ENCODE measurements around the gene PIP4K2C. TPM values are rescaled to one million over a fixed set of nuclear protein-coding genes. Genes with fewer than 3 reads are reported as not detected.
A peak's percentile ranks its signal among the peaks of the same experiment; 100 is the strongest.

Gene PIP4K2C
- total RNA-seq, 1 donor from 2014 or later, result 31.0 TPM

GRCh38 chr12:57618966-57619433 is 28.0 kb downstream of the PIP4K2C start:
- ATAC-seq, result no peak
- peaks cover 19% of the 10 kb centered on the region for H3K4me1 ChIP-seq
- intact Hi-C loops (cut with DNase I), result no loop called here
- DNase-seq, result no peak
- H3K9me3 ChIP-seq, result no peaks in the 10 kb centered on the region
- H3K4me3 ChIP-seq, result no peak overlapping the region
- no peaks in the 10 kb centered on the region for H3K36me3 ChIP-seq
- H3K27me3 ChIP-seq, result peaks cover 59% of the 10 kb centered on the region
- no peak overlapping the region for H3K27ac ChIP-seq
- TF ChIP-seq CTCF (IDR thresholded peaks at IDR 0.05), result no peak

GRCh38 chr12:57619434-57620244 is 28.6 kb downstream of the PIP4K2C start:
- Histone ChIP-seq H3K27ac (no peak overlapping the region), H3K27me3 (peaks cover 65% of the 10 kb centered on the region), H3K9me3 (no peaks in the 10 kb centered on the region), H3K36me3 (no peaks in the 10 kb centered on the region), H3K4me3 (no peak overlapping the region), H3K4me1 (peaks cover 19% of the 10 kb centered on the region)
- no peak for TF ChIP-seq CTCF (IDR thresholded peaks at IDR 0.05)
- ATAC-seq (peak; percentile 65), DNase-seq (peak; percentile 77)
- intact Hi-C loops (cut with DNase I), result loop anchor here (5.0 kb wide), 1 partner anchor 37 kb away; no protein-coding TSS in a partner anchor

GRCh38 chr12:57620245-57620935 is 29.4 kb downstream of the PIP4K2C start:
- no peaks in the 10 kb centered on the region for H3K9me3 ChIP-seq
- peaks cover 19% of the 10 kb centered on the region for H3K4me1 ChIP-seq
- H3K36me3 ChIP-seq, result no peaks in the 10 kb centered on the region
- no peak for TF ChIP-seq CTCF (IDR thresholded peaks at IDR 0.05)
- no peak for DNase-seq
- no peak overlapping the region for H3K27ac ChIP-seq
- intact Hi-C loops (cut with DNase I), result loop anchor here (5.0 kb wide), 1 partner anchor 38 kb away; no protein-coding TSS in a partner anchor
- peaks cover 73% of the 10 kb centered on the region for H3K27me3 ChIP-seq
- ATAC-seq, result no peak
- H3K4me3 ChIP-seq, result no peak overlapping the region

GRCh38 chr12:57620936-57621496 is 30.0 kb downstream of the PIP4K2C start:
- no peak overlapping the region for H3K27ac ChIP-seq
- TF ChIP-seq CTCF (IDR thresholded peaks at IDR 0.05), result no peak
- H3K9me3 ChIP-seq, result no peaks in the 10 kb centered on the region
- H3K4me3 ChIP-seq, result peak overlapping the region; percentile 34
- intact Hi-C loops (cut with DNase I), result loop anchor here (5.0 kb wide), 1 partner anchor 39 kb away; no protein-coding TSS in a partner anchor
- ATAC-seq (peak; percentile 12), DNase-seq (no peak)
- H3K36me3 ChIP-seq, result no peaks in the 10 kb centered on the region
- peaks cover 79% of the 10 kb centered on the region for H3K27me3 ChIP-seq
- peaks cover 19% of the 10 kb centered on the region for H3K4me1 ChIP-seq

- ATAC-seq (peak; percentile 77), DNase-seq (peak; percentile 81)
- H3K27me3 ChIP-seq, result peaks cover 86% of the 10 kb centered on the region
- no peaks in the 10 kb centered on the region for H3K36me3 ChIP-seq
- intact Hi-C loops (cut with DNase I), result loop anchor here (5.0 kb wide), 1 partner anchor 39 kb away; no protein-coding TSS in a partner anchor
- no peak overlapping the region for H3K27ac ChIP-seq
- peak; percentile 90 for TF ChIP-seq CTCF (IDR thresholded peaks at IDR 0.05)
- no peaks in the 10 kb centered on the region for H3K9me3 ChIP-seq
- peak overlapping the region; percentile 34 for H3K4me3 ChIP-seq
- H3K4me1 ChIP-seq, result peaks cover 19% of the 10 kb centered on the region
These were observed 30.7 kb downstream of the PIP4K2C start for GRCh38 chr12:57621497-57622292.
